Ectodermal cell (in vitro differentiated cells): Measurements from ENCODE around the gene SLC6A9.
A peak's percentile ranks its signal among the peaks of the same experiment; 100 is the strongest.

Experiments
- H3K27ac ChIP-seq: 2 replicates; pipeline ENCODE4 v1.7.0; 2013; ENCODE audit warnings: mild to moderate bottlenecking, low read depth, low read length; ENCODE audit not compliant: insufficient read depth, poor library complexity, severe bottlenecking
- H3K27me3 ChIP-seq: 2 replicates; pipeline ENCODE4 v1.7.0; 2013; ENCODE audit warnings: mild to moderate bottlenecking, low read length; ENCODE audit not compliant: insufficient read depth, control insufficient read depth, poor library complexity, severe bottlenecking
- H3K36me3 ChIP-seq: one replicate; pipeline ENCODE4 v1.7.0; 2013; ENCODE audit warnings: low read length; ENCODE audit not compliant: control insufficient read depth, insufficient read depth
- H3K4me1 ChIP-seq: one replicate; pipeline ENCODE4 v1.7.0; 2013; ENCODE audit warnings: low read length; ENCODE audit not compliant: control insufficient read depth, insufficient read depth
- H3K4me3 ChIP-seq: 2 replicates; pipeline ENCODE4 v1.7.0; 2013; ENCODE audit warnings: low read depth, low read length, control low read depth; ENCODE audit not compliant: insufficient read depth
- H3K9me3 ChIP-seq: 2 replicates; pipeline ENCODE4 v1.7.0; 2013; ENCODE audit warnings: mild to moderate bottlenecking, low read length, moderate library complexity; ENCODE audit not compliant: control insufficient read depth
- WGBS, 2 experiments: methylation state at CpG; one replicate each; pipeline ENCODE4 v1.1.7; 2013; ENCODE audit warnings: missing lambda C conversion rate in 2 of 2; 5-methylcytosine and 5-hydroxymethylcytosine counted together

Gene SLC6A9

GRCh38 chr1:43986712-43987111 lies 44.5 kb downstream of the SLC6A9 start:
- no peaks in the 10 kb centered on the region for H3K36me3 ChIP-seq

GRCh38 chr1:43985984-43986595 lies 45.2 kb downstream of the SLC6A9 start:
- H3K9me3 ChIP-seq: no peaks in the 10 kb centered on the region
- 95 to 96% methylated on average over 4 of the region's 4 CpGs for WGBS, 2 experiments
- H3K27ac ChIP-seq: no peak overlapping the region
- H3K36me3 ChIP-seq: no peaks in the 10 kb centered on the region
- H3K27me3 ChIP-seq: no peaks in the 10 kb centered on the region
- H3K4me1 ChIP-seq: peaks cover 4% of the 10 kb centered on the region
- H3K4me3 ChIP-seq: no peak overlapping the region

More at GRCh38 chr1:43986712-43987111, 44.5 kb downstream of the SLC6A9 start:
- peaks cover 5% of the 10 kb centered on the region for H3K4me1 ChIP-seq
- no peaks in the 10 kb centered on the region for H3K27me3 ChIP-seq
- H3K27ac ChIP-seq: no peak overlapping the region
- WGBS, 2 experiments: 89 to 90% methylated on average over 6 of the region's 6 CpGs
- no peaks in the 10 kb centered on the region for H3K9me3 ChIP-seq
- H3K4me3 ChIP-seq: no peak overlapping the region

DNA sequence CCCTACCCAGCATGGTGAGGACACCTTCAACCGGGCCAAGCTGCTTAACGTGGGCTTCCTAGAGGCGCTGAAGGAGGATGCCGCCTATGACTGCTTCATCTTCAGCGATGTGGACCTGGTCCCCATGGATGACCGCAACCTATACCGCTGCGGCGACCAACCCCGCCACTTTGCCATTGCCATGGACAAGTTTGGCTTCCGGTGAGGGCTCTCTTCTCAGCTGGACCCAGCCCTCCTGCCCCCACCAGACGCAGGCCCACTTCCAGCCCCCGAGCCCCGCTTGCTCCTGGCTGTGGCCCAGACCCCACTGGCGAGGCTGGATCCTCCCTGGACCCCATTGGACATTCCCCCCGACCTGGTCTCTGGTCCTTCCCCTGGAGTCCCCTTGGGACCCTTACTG lies 46.4 kb downstream of the SLC6A9 start:
- Histone ChIP-seq H3K4me1 (peaks cover 8% of the 10 kb centered on the region), H3K4me3 (no peak overlapping the region), H3K9me3 (no peaks in the 10 kb centered on the region), H3K36me3 (no peaks in the 10 kb centered on the region), H3K27ac (no peak overlapping the region), H3K27me3 (no peaks in the 10 kb centered on the region)
- WGBS, 2 experiments: 96% methylated on average over 16 of the region's 16 CpGs

GRCh38 chr1:43983253-43983899 lies 47.9 kb downstream of the SLC6A9 start:
- Histone ChIP-seq H3K27me3 (no peaks in the 10 kb centered on the region), H3K36me3 (no peaks in the 10 kb centered on the region), H3K27ac (no peak overlapping the region), H3K9me3 (no peaks in the 10 kb centered on the region), H3K4me3 (no peak overlapping the region), H3K4me1 (peaks cover 13% of the 10 kb centered on the region)
- WGBS, 2 experiments: 87 to 90% methylated on average over 12 of the region's 12 CpGs

DNA sequence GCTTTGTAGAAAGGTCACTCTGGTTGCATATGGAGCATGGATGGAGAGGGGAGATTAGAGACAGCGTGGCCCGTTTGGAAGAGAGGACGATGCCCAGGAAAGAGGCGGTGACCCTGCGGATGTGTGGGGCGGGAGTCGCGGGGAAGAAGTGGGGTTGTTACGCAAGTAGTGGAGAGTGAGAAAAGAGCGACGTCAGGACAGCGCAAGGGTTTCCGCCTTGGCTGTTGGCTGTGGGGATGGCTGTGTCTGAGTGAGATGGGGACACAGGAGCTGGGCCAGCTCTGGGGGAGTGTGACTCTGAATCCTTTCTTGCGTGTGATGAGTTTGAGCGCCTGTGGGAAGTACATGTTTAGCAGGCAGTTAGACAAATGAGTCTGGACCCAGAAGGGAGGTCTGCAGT lies 48.5 kb downstream of the SLC6A9 start:
- peaks cover 16% of the 10 kb centered on the region for H3K4me1 ChIP-seq
- peaks cover 1% of the 10 kb centered on the region for H3K36me3 ChIP-seq
- no peaks in the 10 kb centered on the region for H3K27me3 ChIP-seq
- H3K4me3 ChIP-seq: no peak overlapping the region
- H3K9me3 ChIP-seq: no peaks in the 10 kb centered on the region
- no peak overlapping the region for H3K27ac ChIP-seq
- WGBS, 2 experiments: 93 to 95% methylated on average over 15 of the region's 15 CpGs

DNA sequence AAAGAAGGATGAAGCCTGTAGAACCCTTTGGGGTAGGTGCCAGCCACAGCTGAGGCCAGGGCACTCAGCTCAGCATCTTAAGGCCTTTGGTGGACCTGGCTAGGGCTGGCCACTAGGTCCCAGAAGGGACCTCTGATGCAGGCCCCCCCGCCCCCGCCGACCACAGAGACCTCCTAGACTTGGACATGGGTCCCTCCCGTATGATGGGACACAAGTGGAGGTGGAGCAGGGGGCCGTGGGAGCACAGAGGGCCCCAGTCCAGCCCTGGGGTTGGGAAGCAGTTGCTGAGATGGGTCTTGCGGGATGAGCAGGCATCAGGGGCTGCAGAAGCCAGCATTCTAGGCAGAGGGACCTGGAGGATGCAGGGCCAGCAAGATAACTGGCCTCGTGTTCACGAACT lies 49.0 kb downstream of the SLC6A9 start:
- no peak overlapping the region for H3K4me3 ChIP-seq
- H3K27me3 ChIP-seq: no peaks in the 10 kb centered on the region
- no peak overlapping the region for H3K27ac ChIP-seq
- peaks cover 16% of the 10 kb centered on the region for H3K4me1 ChIP-seq
- WGBS, 2 experiments: 94 to 97% methylated on average over 8 of the region's 8 CpGs
- no peaks in the 10 kb centered on the region for H3K9me3 ChIP-seq
- H3K36me3 ChIP-seq: peaks cover 7% of the 10 kb centered on the region

DNA sequence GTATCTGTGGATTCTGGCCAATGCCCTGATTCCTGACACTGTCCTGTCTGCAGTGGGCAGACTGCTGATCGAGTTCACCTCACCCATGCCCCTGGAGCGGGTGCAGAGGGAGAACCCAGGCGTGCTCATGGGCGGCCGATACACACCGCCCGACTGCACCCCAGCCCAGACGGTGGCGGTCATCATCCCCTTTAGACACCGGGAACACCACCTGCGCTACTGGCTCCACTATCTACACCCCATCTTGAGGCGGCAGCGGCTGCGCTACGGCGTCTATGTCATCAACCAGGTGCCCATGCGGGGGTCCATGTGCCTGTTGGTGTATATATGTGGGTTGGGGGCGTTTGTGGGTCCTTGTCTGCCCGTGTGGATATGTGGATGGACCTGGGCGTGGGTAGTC lies 49.6 kb downstream of the SLC6A9 start:
- Histone ChIP-seq H3K36me3 (peaks cover 13% of the 10 kb centered on the region), H3K4me3 (no peak overlapping the region), H3K4me1 (peaks cover 16% of the 10 kb centered on the region), H3K27ac (no peak overlapping the region), H3K9me3 (no peaks in the 10 kb centered on the region), H3K27me3 (no peaks in the 10 kb centered on the region)
- WGBS, 2 experiments: 96 to 97% methylated on average over 20 of the region's 20 CpGs

- Histone ChIP-seq H3K9me3 (no peaks in the 10 kb centered on the region), H3K4me1 (peaks cover 20% of the 10 kb centered on the region), H3K36me3 (peaks cover 18% of the 10 kb centered on the region), H3K27me3 (no peaks in the 10 kb centered on the region), H3K4me3 (no peak overlapping the region), H3K27ac (no peak overlapping the region)
- 91 to 94% methylated on average over 20 of the region's 20 CpGs for WGBS, 2 experiments
Measured at GRCh38 chr1:43981135-43981491, 50.1 kb downstream of the SLC6A9 start.

DNA sequence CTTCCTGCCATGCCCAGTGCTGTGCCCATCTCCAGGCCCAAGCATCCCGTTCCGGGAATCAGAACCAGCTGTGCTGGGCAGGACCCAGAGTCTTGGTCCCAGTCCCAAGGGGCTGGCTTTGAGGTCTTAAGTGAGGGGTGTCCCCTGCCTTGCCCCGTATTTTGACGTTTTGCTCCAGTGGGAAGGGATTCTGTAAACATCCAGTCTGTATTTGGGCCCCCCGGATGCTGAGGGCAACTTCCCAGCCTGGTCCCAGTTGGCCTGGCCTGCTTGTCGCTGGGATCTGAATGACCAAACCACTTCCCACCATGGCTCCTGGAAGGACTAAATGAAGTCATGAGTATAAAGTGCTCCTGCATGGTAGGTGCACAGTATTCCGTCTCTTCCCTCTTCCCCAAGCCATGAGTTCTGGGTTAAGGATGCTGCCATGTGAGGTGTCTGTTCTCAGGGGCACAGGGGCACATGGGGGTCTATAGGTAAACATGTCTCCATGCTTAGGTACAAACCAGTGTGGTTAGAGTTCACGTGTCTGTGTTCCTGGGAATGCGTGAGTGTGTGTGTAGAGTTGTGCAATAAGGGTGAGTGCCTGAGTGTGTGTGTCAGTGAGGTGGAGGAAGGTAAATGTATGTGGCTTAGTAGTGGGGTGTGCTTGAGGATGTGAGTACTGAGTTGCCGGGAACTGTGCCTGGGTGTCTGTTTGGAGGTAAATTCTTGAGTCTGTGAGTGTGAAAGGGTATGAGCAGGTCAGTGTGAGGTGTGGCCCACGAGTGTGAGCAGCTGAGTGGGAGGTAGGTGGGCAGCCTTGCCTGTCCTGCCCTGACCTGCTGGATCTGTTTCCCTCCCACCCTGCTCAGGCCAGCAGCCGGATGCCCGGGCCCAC lies 50.8 kb downstream of the SLC6A9 start:
- Histone ChIP-seq H3K36me3 (peaks cover 18% of the 10 kb centered on the region), H3K27me3 (no peaks in the 10 kb centered on the region)
- WGBS, 2 experiments: 84 to 86% methylated on average over 13 of the region's 13 CpGs

More for the DNA sequence above, 50.8 kb downstream of the SLC6A9 start:
- peaks cover 26% of the 10 kb centered on the region for H3K4me1 ChIP-seq
- no peak overlapping the region for H3K27ac ChIP-seq
- no peaks in the 10 kb centered on the region for H3K9me3 ChIP-seq
- H3K4me3 ChIP-seq: peak overlapping the region; percentile 59
